Brain microvascular endothelial cell (primary cell): ENCODE data around the gene FOXN1.

ENCODE experiments used
- DNase-seq: peaks from one replicate; pipeline ENCODE4 v3.0.0-alpha.2; 2020
- H3K27ac ChIP-seq: fragments of 250-450 bp; sonication (Bioruptor Pico); 2 replicates; pipeline ENCODE4 v1.5.1; 2020; ENCODE audit warnings: mild to moderate bottlenecking, moderate library complexity
- H3K27me3 ChIP-seq: fragments of 250-450 bp; sonication (Bioruptor Pico); replicated peaks from 2 replicates; pipeline ENCODE4 v1.5.1; 2020; ENCODE audit warnings: mild to moderate bottlenecking
- H3K36me3 ChIP-seq: fragments of 250-450 bp; sonication (Bioruptor Pico); replicated peaks from 2 replicates; pipeline ENCODE4 v1.5.1; 2020; ENCODE audit warnings: mild to moderate bottlenecking
- H3K4me3 ChIP-seq: 2 replicates; pipeline ENCODE4 v1.5.1; 2011; ENCODE audit warnings: low read depth, mild to moderate bottlenecking, control low read depth, low read length, moderate library complexity
- in situ Hi-C: cut with HindIII; loops from 2 replicates; pipeline ENCODE4 v1.10.0; 2017; ENCODE audit warnings: low sequenced_read_pairs, low pct_ligation_motif_present
- TF ChIP-seq, protein P1 (sequence below): IDR thresholded peaks from 2 replicates; pipeline ENCODE4 v1.5.1; 2011; ENCODE audit warnings: low read depth, mild to moderate bottlenecking, moderate library complexity, low read length, control low read depth, inconsistent platforms; ENCODE audit errors: missing control alignments

The FOXN1 gene

DNA sequence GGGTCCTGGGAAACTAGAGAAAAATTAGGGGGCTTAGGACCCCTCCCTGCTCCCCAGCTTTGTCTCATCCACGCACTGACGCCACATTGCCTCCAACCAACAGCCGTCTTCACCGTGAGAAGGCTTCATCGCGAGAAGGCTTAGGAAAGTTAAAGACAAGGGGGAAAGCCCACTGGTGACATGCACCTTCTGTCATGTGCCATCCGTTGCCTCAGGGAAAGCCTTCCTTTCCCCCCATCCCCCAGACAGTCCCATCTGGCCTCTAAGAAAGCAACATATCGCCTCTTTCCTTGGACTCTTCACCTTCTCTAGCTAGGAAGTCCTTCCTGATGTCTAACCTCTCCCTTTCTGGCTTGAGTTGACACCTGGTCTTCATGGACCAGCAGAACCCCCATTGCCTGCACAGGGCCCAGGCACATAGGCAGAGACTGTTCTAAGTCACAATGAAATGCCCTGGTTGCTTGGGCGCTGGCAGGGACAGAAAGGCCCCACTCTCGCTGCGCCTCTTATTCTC, 2.1 kb downstream of the FOXN1 start:
- Histone ChIP-seq H3K27me3 (peaks cover 36% of the 10 kb centered on the region), H3K27ac (no peak overlapping the region), H3K36me3 (no peaks in the 10 kb centered on the region), H3K4me3 (no peak overlapping the region)
- TF ChIP-seq, protein P1, sequence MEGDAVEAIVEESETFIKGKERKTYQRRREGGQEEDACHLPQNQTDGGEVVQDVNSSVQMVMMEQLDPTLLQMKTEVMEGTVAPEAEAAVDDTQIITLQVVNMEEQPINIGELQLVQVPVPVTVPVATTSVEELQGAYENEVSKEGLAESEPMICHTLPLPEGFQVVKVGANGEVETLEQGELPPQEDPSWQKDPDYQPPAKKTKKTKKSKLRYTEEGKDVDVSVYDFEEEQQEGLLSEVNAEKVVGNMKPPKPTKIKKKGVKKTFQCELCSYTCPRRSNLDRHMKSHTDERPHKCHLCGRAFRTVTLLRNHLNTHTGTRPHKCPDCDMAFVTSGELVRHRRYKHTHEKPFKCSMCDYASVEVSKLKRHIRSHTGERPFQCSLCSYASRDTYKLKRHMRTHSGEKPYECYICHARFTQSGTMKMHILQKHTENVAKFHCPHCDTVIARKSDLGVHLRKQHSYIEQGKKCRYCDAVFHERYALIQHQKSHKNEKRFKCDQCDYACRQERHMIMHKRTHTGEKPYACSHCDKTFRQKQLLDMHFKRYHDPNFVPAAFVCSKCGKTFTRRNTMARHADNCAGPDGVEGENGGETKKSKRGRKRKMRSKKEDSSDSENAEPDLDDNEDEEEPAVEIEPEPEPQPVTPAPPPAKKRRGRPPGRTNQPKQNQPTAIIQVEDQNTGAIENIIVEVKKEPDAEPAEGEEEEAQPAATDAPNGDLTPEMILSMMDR, result no peak
- in situ Hi-C loops, result no loop called here
- no peak for DNase-seq

- H3K27me3 ChIP-seq, result peaks cover 33% of the 10 kb centered on the region
- TF ChIP-seq, protein P1, result no peak
- no peak for DNase-seq
- in situ Hi-C loops, result no loop called here
- H3K27ac ChIP-seq, result no peak overlapping the region
- H3K36me3 ChIP-seq, result no peaks in the 10 kb centered on the region
- H3K4me3 ChIP-seq, result no peak overlapping the region
Observed at GRCh38 chr17:28509789-28510188, 3.6 kb downstream of the FOXN1 start.

DNA sequence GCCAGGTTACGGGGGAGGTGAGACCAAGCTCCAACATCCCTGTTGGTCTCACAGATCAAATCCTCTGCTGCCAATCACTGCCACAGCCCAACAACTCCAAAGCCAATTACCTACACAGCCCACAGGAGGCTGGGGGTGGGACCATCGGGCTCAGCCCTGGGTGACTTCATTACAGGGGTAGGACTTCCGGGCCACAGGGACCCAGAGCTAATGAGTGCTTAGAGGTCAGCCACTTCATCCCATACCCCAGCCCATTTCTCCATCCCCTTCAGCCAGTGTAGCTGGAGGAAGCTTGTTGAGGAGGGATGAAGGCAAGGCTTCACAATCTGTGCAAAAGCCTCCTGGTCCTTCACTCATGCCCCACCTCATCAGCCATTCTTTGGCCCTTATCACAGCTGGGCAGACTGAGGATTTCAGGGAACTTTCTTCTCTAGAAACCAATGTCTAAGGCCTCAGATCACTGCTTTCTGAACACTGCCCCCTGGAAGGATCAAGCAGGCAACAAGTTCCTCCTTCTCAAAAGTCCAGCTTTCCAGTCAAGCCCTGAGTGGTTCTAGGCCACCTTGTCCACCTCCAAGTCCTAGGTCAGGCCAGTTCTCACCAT, 5.8 kb downstream of the FOXN1 start:
- no peak for DNase-seq
- Histone ChIP-seq H3K27me3 (peaks cover 25% of the 10 kb centered on the region), H3K36me3 (no peaks in the 10 kb centered on the region), H3K4me3 (no peak overlapping the region), H3K27ac (no peak overlapping the region)
- TF ChIP-seq, protein P1, result peak; percentile 18
- in situ Hi-C loops, result no loop called here

DNA sequence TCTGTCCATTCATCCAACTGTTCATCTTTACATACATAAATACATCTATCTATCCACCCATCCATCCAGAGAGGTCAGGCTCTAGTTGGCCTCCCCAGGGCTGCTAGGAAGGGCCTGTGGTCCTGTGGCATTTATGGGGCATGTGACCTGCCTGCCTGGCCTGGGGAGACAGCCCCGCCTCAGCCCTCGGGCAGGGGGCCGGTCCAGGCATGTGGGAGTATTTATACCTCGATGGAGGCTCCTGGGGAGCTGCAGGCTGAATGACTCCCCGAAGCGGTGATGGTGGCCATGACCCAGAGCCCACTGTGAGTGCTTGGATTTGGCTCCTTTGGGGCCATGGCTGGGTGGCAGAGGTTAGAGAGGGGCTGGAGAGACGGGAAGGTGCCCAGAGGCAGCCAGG, 7.3 kb downstream of the FOXN1 start:
- in situ Hi-C loops, result no loop called here
- TF ChIP-seq, protein P1, result no peak
- H3K27ac ChIP-seq, result no peak overlapping the region
- no peaks in the 10 kb centered on the region for H3K36me3 ChIP-seq
- H3K4me3 ChIP-seq, result no peak overlapping the region
- peaks cover 13% of the 10 kb centered on the region for H3K27me3 ChIP-seq
- no peak for DNase-seq

- H3K27me3 ChIP-seq, result peaks cover 8% of the 10 kb centered on the region
- no peak for DNase-seq
- TF ChIP-seq, protein P1, result no peak
- in situ Hi-C loops, result no loop called here
- no peak overlapping the region for H3K4me3 ChIP-seq
- H3K36me3 ChIP-seq, result no peaks in the 10 kb centered on the region
- H3K27ac ChIP-seq, result no peak overlapping the region
Observed at GRCh38 chr17:28514561-28515002, 8.4 kb downstream of the FOXN1 start.

GRCh38 chr17:28515518-28515917, 9.4 kb downstream of the FOXN1 start:
- in situ Hi-C loops, result no loop called here
- Histone ChIP-seq H3K27ac (no peak overlapping the region), H3K36me3 (no peaks in the 10 kb centered on the region), H3K4me3 (no peak overlapping the region), H3K27me3 (peaks cover 8% of the 10 kb centered on the region)
- TF ChIP-seq, protein P1, result no peak
- no peak for DNase-seq
